GM21447 (cell line): Measurements from ENCODE around the gene POLR2I.
A peak's percentile ranks its signal among the peaks of the same experiment; 100 is the strongest.

ENCODE experiments used
- ATAC-seq: cut with Tn5 transposase; IDR thresholded peaks from one replicate; pipeline ENCODE4 v1.9.1; 2021; ENCODE audit not compliant: unreplicated experiment

POLR2I gene

DNA sequence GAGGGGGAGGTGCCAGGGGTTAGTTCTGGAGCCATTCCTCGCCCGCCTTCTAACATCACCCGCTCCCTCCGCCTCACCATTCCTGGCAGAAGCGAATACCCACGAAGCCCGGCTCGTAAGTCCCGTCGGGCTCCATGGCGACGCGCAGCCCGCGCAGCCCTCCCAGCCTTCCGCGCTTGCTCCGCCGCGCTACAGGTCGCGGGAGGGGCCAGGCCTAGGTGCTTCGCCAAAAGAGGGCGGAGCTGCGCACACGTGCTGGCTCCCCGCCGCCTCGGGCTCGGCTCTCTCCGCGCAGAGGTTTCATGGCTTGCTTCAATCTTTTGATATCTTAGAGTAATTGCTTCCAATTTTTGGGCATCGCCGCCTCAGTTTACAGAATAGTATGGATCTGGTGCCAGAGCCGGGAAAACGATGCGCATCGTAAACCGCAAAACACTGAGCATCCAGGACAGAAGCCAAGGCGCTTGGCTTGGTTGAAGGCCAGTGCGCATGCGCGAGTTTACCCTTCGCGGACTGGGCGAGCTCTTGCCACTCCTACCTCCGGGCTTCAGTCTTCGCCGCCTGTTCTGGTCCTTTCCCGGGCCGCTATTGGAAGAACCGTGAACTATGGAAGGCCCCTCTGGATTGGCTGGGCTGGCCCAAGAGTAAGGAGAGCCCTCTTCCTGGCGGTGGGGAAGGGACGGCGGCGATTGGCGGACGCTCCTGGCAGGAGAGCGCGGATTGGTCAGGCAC, at the start of gene POLR2I:
Gene POLR2I (minus strand): TSS at position 155 of the 732 bp plus-strand sequence. CDS start 19 bp downstream, at position 136.
- peak; percentile 74 for ATAC-seq

DNA sequence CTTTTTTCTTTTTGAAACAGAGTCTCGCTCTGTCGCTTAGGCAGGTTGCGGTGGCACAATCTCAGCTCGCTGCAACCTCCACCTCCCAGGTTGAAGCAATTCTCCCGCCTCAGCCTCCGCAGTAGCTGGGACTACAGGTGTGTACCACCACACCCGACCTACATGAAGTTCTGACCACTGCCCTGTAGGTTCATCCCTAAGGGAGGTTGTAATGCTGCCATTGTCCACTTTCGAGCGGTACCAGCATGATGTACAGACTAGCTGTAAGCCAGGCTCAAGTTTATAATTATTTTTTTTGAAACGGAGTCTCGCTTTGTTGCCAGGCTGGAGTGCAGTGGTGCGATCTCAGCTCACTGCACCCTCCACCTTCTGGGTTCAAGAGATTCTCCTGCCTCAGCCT, 49.1 kb upstream of the POLR2I start:
- ATAC-seq = no peak

DNA sequence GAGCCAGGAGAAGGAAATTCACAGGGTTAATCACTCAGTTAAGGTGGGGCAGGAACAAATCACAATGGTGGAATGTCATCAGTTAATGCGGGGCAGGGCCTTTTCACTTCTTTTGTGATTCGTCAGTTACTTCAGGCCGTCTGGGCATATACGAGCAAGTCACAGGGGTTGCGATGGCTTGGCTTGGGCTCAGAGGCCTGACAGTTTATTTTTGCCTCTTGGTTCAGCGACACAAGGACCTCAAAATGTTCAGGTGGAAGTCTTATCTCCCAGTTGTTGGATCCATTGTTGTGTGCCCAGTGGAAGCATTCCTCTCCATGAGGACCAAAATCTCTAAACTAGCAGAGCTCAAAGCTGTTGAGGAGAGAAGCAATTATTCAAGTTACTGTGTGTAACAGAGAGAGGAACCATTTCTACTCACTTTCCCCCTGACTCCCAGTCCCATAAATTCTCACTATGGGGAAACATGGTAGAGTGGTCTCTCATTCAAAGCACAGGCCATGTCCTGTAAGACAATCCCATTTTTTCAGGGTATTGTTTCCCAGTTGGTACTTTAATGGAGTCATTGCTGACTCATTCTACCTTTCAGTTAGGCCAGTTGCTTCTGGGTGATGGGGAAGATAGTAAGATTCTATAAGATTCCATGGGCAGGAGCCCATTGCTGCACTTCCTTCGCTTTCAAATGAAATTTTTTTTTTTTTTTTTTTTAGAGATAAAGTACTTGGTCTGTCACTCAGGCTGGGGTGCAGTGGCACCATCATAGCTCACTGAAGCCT, 46.3 kb upstream of the POLR2I start:
- ATAC-seq = no peak

DNA sequence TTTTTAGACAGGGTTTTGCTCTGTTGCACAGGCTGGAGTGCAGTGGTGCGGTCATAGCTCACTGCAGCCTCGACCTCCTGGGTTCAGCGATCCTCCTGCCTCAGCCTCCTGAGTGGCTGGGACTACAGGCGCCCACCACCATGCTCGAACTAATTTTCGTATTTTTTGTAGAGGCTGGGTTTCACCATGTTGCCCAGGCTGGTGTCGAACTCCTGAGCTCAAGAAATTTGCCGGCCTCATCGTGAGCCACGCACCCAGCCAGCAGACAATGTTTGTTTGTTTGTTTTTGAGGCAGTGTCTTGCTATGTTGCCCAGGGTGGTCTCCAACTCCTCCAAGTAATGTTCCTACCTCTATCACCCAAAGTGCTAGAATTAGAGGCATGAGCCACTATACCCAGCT, 38.5 kb upstream of the POLR2I start:
- no peak for ATAC-seq

DNA sequence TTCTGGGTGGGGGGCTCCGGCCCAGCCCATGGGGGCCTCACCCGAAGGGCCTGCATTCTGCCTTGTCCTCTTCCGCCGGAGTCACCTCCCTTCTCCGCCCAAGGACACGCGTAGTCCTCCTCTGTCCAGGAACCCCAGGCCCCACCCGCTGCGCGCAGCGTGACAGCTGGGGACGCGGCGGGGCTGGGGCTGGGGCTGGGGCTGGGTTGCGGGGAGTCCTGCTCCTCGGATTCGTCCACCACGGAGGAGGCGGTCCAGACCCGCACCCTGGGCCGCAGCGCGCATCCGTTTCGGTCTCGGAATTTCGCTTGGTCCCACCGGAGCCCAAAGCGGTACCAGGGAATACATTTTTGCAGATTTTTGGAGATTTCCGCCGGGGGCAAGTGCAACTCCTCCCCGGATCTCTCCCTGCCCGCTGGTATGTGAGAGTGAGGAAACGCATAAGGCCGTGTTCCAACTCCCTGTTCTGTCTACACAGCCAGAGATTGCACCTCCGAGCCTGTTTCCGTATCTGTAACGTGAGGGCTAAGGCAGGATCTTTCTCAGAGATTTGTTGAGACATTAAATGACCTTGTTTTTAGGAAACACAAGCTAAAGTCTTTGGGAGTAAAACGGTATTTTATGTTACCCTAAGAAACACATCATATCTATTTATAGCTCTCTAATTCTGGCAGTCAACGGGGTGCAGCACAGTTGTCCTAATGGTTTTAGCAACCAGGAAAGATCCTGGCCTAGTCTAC, 37.8 kb upstream of the POLR2I start, which contains the start of gene COX7A1:
Gene COX7A1 (minus strand): TSS at position 96 of the 740 bp plus-strand sequence. CDS start 40 bp downstream, at position 56.
- ATAC-seq = no peak

DNA sequence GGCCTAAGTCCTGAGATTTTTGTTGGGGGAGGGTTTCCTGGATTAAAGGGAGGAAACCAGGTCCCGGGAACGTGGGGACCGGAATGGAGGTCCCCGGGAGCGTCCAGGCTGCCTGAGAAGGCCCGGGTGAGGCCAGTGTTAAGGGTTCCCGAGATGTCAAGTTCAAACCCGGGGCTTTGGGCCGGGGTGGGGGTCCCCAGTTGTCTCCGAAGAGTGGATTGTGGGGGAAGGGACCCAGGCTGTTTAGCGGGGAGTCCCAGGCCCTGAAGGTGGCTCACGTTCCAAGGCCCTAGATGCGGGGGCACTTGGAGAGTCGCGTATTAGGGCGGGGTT, 37.3 kb upstream of the POLR2I start:
- ATAC-seq = no peak

DNA sequence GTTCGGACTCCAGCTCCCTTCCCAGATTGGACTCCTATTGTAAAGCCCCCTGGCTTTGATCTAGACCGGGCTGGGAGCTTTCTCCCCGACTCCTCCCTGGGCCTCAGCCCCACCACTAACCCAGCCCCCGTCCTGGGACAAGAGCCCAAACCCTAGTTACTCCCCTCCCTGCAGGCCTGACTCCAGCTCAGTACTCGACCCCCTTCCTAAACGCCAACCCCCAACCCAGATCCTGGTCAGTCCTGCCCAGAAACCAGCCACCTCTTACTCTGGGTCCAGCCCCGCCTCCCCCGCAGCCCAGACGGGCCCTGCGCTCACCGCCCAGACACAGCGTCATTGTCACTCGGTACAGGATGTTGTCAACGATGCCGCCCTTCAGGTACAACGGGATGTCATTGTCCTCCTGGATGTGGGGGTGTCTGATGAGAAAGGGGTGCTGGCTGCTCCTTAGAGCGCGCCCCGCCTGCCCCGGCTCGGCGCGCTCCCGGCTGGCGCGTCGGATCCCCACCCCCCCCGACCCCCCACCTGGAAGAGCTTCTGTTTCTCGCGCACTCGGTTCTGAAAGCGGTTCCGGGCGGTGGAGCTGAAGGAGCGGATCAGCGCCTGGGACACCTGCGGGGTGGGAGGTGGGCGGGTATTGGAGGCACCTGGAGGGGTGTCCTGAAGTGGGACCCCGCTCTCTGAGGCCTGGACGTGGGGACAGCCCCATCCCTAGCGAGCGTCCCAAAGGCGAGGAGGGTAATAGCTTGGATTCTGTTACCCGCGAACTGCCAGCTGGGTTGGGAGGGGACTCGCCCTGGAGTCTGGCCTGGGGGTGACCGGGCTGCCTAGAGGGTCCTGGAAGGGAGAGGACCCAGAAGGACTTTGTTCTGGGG, 36.7 kb upstream of the POLR2I start:
- ATAC-seq = no peak

DNA sequence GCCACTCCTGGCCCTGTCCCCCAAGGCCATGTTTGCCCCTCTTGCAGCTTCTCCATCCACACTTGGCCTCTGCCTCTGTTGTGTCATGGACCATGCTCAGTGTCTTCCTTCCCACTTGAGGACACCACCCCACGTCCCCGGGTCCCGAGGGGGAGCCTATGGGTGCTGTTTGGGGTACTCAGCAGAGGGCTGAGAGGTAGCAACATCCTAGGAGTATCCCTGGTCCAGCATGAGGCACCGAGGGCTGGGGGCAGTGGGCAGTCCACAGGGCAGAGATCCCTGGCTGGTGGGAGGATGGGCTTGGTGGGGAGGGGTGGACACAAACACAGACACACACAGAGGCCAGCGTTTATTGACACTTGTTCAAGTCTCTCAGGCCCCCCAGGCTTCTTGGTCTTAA, 35.9 kb upstream of the POLR2I start:
- no peak for ATAC-seq

DNA sequence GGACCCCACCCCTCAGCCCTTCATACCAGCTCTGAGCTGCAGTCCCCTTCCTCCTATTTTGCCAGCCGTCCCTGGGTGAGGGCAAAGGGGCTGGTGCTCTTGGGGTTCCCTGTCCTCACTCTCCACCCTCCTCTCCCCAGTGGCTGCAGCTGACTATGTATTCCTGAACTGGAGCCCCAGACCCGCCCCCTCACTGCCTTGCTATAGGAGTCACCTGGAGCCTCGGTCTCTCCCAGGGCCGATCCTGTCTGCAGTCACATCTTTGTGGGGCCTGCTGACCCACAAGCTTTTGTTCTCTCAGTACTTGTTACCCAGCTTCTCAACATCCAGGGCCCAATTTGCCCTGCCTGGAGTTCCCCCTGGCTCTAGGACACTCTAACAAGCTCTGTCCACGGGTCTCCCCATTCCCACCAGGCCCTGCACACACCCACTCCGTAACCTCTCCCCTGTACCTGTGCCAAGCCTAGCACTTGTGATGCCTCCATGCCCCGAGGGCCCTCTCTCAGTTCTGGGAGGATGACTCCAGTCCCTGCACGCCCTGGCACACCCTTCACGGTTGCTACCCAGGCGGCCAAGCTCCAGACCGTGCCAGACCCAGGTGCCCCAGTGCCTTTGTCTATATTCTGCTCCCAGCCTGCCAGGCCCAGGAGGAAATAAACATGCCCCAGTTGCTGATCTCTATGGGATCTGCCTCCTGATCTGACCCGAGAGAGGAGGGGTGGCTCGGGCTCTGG, 35.2 kb upstream of the POLR2I start:
- no peak for ATAC-seq

DNA sequence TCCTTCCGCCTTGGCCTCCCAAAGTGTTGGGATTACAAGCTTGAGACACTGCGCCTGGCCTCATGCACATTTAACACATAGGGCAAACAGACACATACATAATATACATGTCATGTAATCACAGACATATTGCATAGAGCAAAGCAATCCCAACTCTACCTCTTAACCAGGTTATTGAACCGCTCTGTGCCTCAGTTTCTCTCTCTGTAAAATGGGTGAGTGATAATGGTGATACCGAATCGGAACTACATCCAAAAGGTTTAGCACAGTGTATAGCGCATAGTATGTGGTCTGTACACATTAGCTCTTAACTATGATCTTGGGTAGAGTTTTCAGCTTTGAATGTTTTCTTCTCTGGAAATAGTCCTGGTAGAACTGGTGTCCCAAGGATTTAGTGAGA, 29.9 kb upstream of the POLR2I start:
- ATAC-seq = no peak

DNA sequence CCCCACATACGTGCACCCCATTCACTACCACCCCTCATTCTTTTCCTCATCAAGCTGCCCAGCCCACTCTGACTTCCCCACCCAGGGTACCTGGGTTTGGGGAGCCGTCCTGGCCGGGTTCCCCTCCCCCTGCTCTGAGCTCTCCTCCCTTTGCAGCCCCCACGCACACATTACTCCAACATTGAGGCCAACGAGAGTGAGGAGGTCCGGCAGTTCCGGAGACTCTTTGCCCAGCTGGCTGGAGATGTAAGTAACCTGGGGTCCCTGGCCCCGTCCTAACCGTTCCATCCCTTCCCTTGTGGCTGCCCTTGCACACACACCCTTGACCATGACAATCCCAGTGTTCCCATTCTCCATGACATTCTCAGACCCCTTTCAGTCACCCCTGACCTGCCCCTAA, 27.8 kb upstream of the POLR2I start:
- ATAC-seq = no peak

DNA sequence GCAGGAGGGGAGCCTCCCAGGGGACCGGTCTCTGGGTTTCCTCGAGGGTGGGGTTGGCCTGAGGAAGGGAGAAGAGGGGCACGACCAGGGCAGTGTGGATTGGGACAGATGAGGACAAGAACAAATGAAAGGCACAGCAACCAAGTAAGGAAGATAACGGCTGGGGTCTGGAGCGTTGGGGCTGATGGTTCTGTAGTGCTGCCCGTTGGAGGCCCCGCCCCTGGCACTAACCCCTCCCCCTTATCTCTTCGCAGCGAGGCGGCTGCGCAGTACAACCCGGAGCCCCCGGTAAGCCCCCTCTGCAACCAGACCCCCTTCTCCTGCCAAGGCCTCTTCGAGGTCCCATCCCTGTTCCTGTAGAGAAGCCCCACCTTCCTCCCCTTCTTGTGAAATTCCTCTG, 27.4 kb upstream of the POLR2I start:
- ATAC-seq = no peak

DNA sequence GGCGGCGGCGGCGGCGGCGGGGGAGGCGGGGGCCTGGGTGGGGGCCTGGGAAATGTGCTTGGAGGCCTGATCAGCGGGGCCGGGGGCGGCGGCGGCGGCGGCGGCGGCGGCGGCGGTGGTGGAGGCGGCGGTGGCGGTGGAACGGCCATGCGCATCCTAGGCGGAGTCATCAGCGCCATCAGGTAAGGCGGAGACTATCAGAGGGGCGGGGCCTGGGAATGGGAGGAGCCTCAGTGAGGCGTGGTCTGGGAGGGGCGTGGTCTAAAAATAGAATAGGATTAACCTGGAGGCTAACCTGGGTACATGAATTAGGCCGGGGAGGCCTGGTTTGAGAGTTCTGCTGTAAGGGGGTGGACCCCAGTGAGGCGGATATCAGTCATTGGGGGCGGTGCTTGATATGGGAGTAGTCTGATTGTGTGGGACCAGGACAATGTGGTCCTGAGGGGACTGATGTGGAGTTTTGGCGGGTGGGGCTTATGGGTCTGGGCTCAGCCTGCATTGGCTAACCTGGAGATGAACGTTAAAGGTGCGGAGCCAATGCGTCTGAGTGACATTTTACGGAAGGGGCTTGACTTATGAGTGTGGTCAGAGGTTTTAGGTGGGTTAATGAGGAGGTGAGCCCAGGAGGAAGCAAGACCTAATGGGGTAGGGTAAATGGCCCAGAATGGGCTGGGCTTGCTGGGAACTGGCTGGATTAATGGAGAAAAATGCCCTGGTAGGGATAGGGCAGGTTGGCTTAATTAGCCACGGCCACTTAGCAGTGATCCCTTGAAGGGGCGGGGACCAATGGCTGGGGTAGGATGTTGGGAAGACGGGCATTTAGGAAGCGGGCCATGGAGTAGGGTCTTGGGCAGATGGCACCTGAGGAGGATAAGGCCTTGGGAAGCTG, 26.6 kb upstream of the POLR2I start:
- peak; percentile 56 for ATAC-seq

DNA sequence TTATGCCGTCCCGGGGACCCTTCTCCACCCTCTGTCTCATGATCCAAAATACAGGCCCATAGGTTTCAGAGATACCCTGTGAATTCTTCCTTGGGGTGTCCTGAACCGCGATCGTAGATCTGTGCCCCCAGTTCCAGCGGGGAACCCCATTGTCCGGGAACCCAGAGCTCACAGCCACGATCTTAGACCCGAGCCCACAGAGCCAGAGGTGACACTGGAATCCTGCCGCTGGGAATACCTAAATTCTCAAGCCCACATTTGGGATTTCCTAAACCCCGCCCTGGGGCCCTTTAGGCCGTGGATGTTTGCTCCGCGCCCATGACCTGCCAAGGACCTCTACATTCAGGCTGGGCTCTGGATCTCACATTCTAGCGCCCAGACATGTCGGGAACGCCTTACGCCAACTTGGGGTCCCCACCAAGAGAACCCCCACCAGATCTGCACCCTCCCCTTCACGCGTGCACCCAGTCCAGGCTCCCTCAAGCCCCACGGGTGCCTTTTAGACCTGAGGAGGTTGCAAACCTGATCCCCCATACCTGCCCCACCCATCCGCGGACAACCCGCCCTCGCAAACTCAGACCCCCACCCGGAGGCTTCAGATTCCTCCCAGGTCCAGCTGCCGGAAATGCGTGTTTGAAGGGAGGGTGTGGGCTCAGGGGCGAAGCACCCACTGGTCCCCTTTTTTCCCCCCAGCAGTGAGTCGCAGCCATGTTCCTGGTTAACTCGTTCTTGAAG, 25.8 kb upstream of the POLR2I start:
- ATAC-seq = peak; percentile 14

DNA sequence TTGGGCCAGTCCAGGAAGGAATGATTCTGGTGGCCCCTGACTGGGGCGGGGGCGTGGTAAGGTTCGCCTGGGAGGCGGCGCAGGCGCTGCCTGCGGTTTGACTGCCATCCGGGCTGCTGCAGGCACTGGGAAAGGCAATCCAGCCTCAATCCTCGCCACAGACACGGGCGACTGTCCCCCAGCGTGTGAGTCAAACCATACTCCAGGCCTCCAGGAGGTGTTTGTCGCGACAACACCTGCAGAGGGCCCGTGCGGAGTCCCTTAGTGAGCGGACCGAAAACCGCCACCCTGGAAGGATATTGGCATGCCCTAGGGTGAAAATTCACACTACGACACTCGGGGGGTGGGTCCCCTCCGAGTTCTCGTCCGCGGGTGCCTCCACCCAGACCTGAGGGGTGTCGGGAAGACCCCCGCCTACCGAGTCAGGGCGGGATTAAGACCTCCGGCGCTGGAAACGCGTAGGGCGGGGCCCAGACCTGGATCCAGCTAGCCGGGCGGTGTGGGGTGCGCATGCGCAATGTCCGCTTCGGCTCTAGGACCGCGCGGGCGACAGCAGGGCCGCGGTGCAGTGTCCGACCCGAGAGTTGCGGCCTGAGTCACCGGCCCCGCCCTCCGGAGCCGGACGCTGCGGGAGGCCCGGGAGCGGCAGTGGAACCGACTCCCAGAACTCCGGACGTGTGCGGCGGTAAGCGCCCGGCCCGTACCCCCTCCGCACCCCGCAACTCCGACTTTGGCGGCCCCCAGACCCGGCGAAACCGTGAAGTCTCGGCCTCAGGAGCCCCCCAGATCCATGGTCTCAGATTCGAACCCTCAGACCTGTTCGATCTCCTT, 25.0 kb upstream of the POLR2I start, which contains the start of gene CAPNS1:
Gene CAPNS1 (plus strand): TSS at position 594 of the 831 bp plus-strand sequence. CDS start 946 bp downstream, outside the sequence.
- peak; percentile 68 for ATAC-seq

DNA sequence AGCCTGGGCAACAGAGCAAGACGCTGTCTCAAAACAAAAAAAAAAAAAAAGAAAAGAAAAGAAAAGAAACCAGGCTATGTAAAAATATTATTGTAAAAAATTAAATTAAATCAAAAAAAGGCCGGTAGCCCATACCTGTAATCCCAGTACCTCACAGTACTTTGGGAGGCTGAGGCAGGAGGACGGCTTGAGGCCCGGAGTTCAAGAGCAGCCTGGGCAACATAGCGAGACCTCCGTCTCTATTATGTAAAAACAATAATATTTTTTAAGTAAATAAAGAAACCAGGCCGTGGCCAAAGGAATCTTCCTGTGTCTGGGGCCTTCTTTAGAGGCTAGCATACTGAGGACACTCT, 24.4 kb upstream of the POLR2I start:
- no peak for ATAC-seq

DNA sequence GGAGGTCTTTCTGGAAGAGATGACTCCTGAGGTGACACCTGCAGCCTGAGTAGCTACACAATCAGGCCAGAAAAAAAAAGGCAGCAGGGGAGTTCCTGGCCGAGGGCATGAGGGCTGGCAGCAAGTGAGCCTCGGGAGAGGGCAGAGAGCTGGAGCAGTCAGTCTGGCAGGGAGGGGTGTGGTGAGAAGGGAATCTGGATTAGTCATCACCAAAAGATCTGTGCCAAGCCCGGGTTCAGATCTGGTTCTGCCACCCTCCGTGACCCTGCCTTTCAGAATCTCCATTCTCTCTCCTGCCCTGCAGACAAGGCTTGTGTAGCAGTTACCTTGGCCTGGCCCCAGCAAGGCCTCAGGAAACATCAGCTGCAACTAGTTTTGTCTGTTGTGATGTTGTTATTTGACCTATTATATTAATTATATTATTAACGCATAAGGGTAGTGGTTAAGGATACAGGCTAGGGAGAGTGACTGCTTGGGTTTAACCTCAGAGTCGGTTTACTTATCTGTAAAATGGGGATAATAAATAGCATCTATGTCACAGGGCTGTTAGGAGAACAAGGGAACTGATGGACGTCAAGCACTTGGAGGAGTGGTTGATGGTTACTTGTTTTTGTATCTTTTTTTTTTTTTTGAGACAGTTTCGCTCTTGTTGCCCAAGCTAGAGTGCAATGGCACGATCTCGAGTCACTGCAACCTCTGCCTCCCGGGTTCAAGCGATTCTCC, 22.4 kb upstream of the POLR2I start:
- no peak for ATAC-seq
